Karpas-422 (cell line): ENCODE data around the gene SERTAD1. TPM values are rescaled to one million over a fixed set of nuclear protein-coding genes. Genes with fewer than 3 reads are reported as not detected.

Experiments
- DNase-seq: peaks from one replicate; pipeline ENCODE4 v3.0.0-alpha.2; 2015
- H2AFZ ChIP-seq: fragments of 200-600 bp; sonication (generic); 2 replicates; pipeline ENCODE4 v1.6.1; 2014; ENCODE audit warnings: antibody characterized with exemption, low read length, mixed read lengths
- H3K27ac ChIP-seq: fragments of 200-600 bp; sonication (generic); 2 replicates; pipeline ENCODE4 v1.5.1; 2014; ENCODE audit warnings: mild to moderate bottlenecking, low read length, moderate library complexity
- H3K27me3 ChIP-seq: fragments of 200-600 bp; sonication (generic); 2 replicates; pipeline ENCODE4 v1.6.1; 2014; ENCODE audit warnings: low read length, mixed read lengths
- H3K36me3 ChIP-seq: fragments of 200-600 bp; sonication (generic); 2 replicates; pipeline ENCODE4 v1.6.1; 2014; ENCODE audit warnings: low read length, mixed read lengths; ENCODE audit not compliant: insufficient read depth
- H3K4me1 ChIP-seq: fragments of 200-600 bp; sonication (generic); 2 replicates; pipeline ENCODE4 v1.6.1; 2014; ENCODE audit warnings: mild to moderate bottlenecking, low read length, mixed read lengths
- H3K4me2 ChIP-seq: fragments of 200-600 bp; sonication (generic); 2 replicates; pipeline ENCODE4 v1.6.1; 2014; ENCODE audit warnings: low read length, low read depth, mild to moderate bottlenecking; ENCODE audit not compliant: poor library complexity, severe bottlenecking
- H3K4me3 ChIP-seq: fragments of 200-600 bp; sonication (generic); 2 replicates; pipeline ENCODE4 v1.5.1; 2014; ENCODE audit warnings: mild to moderate bottlenecking, antibody characterized with exemption, low read length, mixed read lengths
- H3K79me2 ChIP-seq: fragments of 200-600 bp; sonication (generic); 2 replicates; pipeline ENCODE4 v1.6.1; 2014; ENCODE audit warnings: mild to moderate bottlenecking, low read length, mixed read lengths
- H3K9ac ChIP-seq: fragments of 200-600 bp; sonication (generic); 2 replicates; pipeline ENCODE4 v1.6.0; 2014; ENCODE audit warnings: low read length
- H3K9me2 ChIP-seq: fragments of 200-600 bp; sonication (generic), shearing (Covaris generic); replicated peaks from 2 replicates; pipeline ENCODE4 v1.6.0; 2014; ENCODE audit warnings: mild to moderate bottlenecking, low read length, moderate library complexity; ENCODE audit not compliant: insufficient read depth
- H3K9me3 ChIP-seq: fragments of 300-700, 200-600 bp; sonication (generic); 2 replicates; pipeline ENCODE4 v1.6.1; 2014; ENCODE audit warnings: low read length, mixed read lengths
- H4K20me1 ChIP-seq: fragments of 200-600 bp; sonication (generic); 2 replicates; pipeline ENCODE4 v1.6.1; 2014; ENCODE audit warnings: mild to moderate bottlenecking, antibody characterized with exemption, low read length, low read depth; ENCODE audit not compliant: insufficient read depth
- total RNA-seq: library from RNA; depleted of rRNA; stranded (reverse); fragments of >200 nt; shearing (Covaris generic); gene quantifications from 2 replicates; pipeline ENCODE4 v1.2.3, GENCODE V29; 2014; ENCODE audit warnings: low replicate concordance; rRNA removed

SERTAD1 gene, protein sequence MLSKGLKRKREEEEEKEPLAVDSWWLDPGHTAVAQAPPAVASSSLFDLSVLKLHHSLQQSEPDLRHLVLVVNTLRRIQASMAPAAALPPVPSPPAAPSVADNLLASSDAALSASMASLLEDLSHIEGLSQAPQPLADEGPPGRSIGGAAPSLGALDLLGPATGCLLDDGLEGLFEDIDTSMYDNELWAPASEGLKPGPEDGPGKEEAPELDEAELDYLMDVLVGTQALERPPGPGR
- 4.8 and 8.4 TPM in 2 replicates for total RNA-seq

DNA sequence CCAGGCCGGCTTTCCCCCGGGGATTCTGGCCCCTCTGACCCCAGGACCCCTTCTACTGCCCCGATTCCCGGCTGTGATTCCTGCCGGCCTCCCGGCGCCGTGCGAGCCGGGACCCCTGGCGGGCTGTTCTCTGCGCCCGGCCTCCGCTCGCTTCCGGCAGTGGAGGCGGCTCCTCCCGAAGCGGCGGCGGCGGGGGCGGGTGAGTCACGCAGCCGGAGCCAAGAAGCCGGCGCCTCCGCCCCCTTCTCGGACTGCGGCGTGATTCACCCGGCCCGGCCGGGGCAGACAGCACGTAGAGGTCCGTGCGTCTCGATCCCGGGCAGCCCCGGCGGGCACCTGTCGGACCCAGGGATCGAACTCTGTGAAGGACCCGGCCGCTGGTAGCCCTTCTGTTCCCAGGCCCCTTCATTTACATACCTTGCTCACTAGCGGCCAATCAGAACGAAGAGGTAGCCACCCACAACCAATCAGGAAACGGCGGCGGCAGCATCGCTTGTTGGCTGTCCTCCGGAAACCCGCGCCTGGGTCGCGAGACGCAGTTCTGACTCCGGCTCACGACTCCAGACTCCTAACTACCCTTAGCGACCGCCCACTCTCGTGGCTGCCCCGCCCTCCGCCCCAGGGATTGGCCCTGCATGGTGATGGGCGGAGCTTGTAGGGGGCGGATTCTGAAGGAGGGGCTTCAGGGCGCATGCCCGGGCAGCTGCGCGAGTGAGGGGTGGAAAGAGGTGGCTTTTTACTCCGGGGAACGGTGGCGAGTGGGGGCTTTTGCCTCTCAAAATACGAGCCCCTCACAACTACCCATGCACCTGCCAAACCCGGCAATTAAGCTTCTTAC, at the start of gene SERTAD1:
Gene SERTAD1 (minus strand): TSS at position 543 of the 838 bp plus-strand sequence. CDS start 2,446 bp downstream, outside the sequence.
- Histone ChIP-seq H3K9me3 (no peaks in the 10 kb centered on the region), H3K9ac (peak within 1 kb of the TSS; percentile 84), H3K4me3 (peak within 1 kb of the TSS; percentile 77), H3K79me2 (peaks cover 11% of the 10 kb centered on the region), H3K4me1 (peaks cover 20% of the 10 kb centered on the region), H3K36me3 (no peaks in the 10 kb centered on the region), H4K20me1 (no peaks in the 10 kb centered on the region), H2AFZ (peak within 1 kb of the TSS; percentile 22; the same call in 1 of the 2 replicates), H3K27me3 (no peaks in the 10 kb centered on the region), H3K9me2 (no peaks in the 10 kb centered on the region), H3K4me2 (peak within 1 kb of the TSS; percentile 85), H3K27ac (peak within 1 kb of the TSS; percentile 68)
- peak; percentile 100 for DNase-seq

DNA sequence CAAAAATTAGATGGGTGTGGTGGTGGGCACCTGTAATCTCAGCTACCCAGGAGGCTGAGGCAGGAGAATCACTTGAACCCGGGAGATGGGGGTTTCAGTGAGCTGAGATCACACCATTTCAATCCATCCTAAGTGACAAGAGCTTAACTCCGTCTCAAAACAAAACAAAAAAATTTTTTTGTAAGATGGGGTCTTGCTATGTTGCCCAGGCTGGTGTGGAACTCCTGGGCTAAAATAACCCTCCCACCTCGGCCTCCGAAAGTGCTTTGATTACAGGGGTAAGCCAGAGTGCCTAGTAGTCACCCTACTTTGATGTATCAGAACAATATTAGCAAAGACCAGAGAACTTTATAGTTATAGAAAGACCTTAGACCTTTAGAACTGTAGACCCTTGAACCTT, 48.9 kb upstream of the SERTAD1 start:
- Histone ChIP-seq H3K9me3 (no peaks in the 10 kb centered on the region), H3K4me1 (no peaks in the 10 kb centered on the region), H3K27me3 (no peaks in the 10 kb centered on the region), H3K4me2 (no peak overlapping the region), H3K4me3 (no peak overlapping the region), H3K9ac (no peak overlapping the region), H3K79me2 (no peaks in the 10 kb centered on the region), H3K27ac (no peak overlapping the region), H4K20me1 (no peaks in the 10 kb centered on the region), H3K9me2 (no peaks in the 10 kb centered on the region), H2AFZ (no peak overlapping the region), H3K36me3 (no peaks in the 10 kb centered on the region)
- no peak for DNase-seq

DNA sequence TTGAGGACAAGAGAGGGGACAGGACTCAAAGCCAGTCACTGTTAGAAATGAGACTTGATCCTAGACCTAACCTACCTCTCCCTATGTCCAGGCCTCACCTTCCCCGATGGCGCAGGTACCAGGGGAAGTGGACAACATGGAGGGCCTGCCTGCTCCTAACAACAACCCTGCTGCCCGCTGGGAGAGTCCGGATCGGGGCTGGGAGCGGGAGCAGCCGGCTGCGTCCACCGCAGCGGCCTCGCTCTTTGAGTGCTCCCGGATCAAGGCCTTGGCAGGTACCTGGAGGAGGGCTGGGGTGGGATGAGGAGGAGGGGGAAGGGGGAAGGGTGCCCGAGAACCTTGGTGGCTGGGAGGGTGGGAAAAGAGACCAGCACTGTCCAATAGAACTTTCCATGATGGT, 46.7 kb upstream of the SERTAD1 start:
- no peaks in the 10 kb centered on the region for H3K27me3 ChIP-seq
- no peaks in the 10 kb centered on the region for H3K9me2 ChIP-seq
- no peak for DNase-seq
- no peaks in the 10 kb centered on the region for H3K9me3 ChIP-seq
- no peaks in the 10 kb centered on the region for H3K36me3 ChIP-seq
- H3K9ac ChIP-seq: no peak overlapping the region
- no peak overlapping the region for H3K27ac ChIP-seq
- no peaks in the 10 kb centered on the region for H3K79me2 ChIP-seq
- H3K4me1 ChIP-seq: no peaks in the 10 kb centered on the region
- no peak overlapping the region for H3K4me2 ChIP-seq
- no peak overlapping the region for H2AFZ ChIP-seq
- no peak overlapping the region for H3K4me3 ChIP-seq
- H4K20me1 ChIP-seq: no peaks in the 10 kb centered on the region

DNA sequence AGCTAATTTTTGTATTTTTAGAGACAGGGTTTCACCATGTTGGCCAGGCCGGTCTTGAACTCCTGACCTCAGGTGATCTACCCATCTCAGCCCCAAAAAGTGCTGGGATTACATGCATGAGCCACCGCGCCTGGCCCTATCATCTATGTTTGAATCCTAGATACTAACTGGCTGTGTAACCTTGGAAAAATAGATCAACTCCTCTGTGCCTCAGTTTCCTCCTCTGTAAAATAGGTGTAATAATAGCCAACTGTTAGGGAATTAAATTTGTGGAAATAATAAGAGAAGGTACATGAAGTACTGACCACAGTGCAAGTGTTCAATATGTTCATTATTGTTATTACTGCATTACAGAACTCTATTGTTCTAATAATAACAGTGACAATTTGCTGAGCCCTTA, 45.3 kb upstream of the SERTAD1 start:
- H3K79me2 ChIP-seq: no peaks in the 10 kb centered on the region
- no peak overlapping the region for H2AFZ ChIP-seq
- no peaks in the 10 kb centered on the region for H3K36me3 ChIP-seq
- no peak for DNase-seq
- H3K4me3 ChIP-seq: no peak overlapping the region
- H3K9ac ChIP-seq: no peak overlapping the region
- H3K27ac ChIP-seq: no peak overlapping the region
- H4K20me1 ChIP-seq: no peaks in the 10 kb centered on the region
- no peaks in the 10 kb centered on the region for H3K27me3 ChIP-seq
- no peaks in the 10 kb centered on the region for H3K9me2 ChIP-seq
- no peaks in the 10 kb centered on the region for H3K9me3 ChIP-seq
- peaks cover 4% of the 10 kb centered on the region for H3K4me1 ChIP-seq
- no peak overlapping the region for H3K4me2 ChIP-seq

DNA sequence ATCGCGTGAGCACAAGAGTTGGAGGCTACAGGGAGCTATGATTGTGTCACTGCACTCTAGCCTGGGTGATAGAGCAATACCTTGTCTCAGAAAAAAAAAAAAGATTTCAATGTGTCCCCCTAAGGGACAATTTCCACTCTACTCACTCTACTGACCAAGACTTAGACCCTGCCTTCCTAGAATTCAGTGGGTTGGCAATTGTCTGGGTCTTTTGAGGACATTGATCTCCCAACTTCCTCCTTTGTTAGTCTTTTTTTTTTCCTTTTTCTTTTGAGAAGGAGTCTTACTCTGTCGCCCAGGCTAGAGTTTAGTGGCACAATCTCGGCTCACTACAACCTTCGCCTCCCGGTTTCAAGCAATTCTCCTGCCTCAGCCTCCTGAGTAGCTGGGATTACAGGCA, 43.2 kb upstream of the SERTAD1 start:
- Histone ChIP-seq H3K9ac (no peak overlapping the region), H3K27ac (no peak overlapping the region), H3K4me2 (no peak overlapping the region), H3K4me3 (no peak overlapping the region), H3K4me1 (peaks cover 12% of the 10 kb centered on the region), H3K36me3 (no peaks in the 10 kb centered on the region), H3K9me3 (no peaks in the 10 kb centered on the region), H3K9me2 (no peaks in the 10 kb centered on the region), H2AFZ (no peak overlapping the region), H3K27me3 (no peaks in the 10 kb centered on the region), H4K20me1 (no peaks in the 10 kb centered on the region), H3K79me2 (no peaks in the 10 kb centered on the region)
- no peak for DNase-seq

DNA sequence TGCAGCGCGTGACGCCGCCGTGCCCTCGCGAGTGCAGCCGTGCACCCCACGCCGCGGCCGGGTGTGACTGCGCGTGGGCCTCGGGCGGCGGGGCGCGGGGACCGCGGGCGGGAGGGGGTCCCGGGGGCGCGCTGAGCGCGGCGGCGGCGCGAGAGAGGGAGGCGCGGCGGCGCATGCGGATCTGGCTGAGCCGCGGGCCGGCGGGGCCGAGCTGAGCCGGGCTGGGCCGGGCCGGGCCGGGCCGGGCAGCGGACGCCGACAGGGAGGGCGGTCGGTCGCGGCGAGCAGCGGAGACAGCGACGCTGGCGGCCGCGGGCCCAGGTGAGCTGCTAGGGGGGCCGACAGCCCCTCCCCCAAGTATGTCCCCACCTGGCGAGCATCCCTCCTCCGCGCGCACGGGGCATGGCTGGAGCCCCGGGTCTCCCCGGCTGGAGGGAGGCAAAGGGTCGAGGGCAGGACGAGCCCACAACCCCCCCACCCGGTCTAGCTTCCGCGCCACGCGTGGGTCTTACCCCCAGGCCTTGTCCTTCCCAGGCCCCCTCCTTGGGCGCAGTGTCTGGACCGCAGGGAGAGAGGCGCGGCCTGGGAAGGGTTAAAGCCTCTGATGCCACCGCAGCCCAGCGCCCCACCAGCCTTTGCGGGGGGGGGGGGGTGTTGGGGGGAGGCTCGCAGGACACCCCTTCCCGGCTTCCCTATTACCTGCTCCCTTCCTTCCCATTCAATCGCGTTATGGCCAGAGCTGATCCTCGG, 41.4 kb upstream of the SERTAD1 start, which contains the start of gene SPTBN4:
Gene SPTBN4 (plus strand): TSS at position 17 of the 750 bp plus-strand sequence. CDS start 5,621 bp downstream, outside the sequence.
- H3K4me2 ChIP-seq: peak within 1 kb of the TSS; percentile 58
- no peaks in the 10 kb centered on the region for H3K36me3 ChIP-seq
- no peaks in the 10 kb centered on the region for H3K79me2 ChIP-seq
- no peaks in the 10 kb centered on the region for H3K27me3 ChIP-seq
- H3K4me3 ChIP-seq: peak within 1 kb of the TSS; percentile 48; the same call in 1 of the 2 replicates
- peak within 1 kb of the TSS; percentile 38 for H3K9ac ChIP-seq
- H4K20me1 ChIP-seq: no peaks in the 10 kb centered on the region
- peaks cover 12% of the 10 kb centered on the region for H3K4me1 ChIP-seq
- no peak within 1 kb of the TSS; the same call in 1 of the 2 replicates for H2AFZ ChIP-seq
- no peaks in the 10 kb centered on the region for H3K9me2 ChIP-seq
- no peak for DNase-seq
- no peaks in the 10 kb centered on the region for H3K9me3 ChIP-seq
- H3K27ac ChIP-seq: no peak within 1 kb of the TSS

DNA sequence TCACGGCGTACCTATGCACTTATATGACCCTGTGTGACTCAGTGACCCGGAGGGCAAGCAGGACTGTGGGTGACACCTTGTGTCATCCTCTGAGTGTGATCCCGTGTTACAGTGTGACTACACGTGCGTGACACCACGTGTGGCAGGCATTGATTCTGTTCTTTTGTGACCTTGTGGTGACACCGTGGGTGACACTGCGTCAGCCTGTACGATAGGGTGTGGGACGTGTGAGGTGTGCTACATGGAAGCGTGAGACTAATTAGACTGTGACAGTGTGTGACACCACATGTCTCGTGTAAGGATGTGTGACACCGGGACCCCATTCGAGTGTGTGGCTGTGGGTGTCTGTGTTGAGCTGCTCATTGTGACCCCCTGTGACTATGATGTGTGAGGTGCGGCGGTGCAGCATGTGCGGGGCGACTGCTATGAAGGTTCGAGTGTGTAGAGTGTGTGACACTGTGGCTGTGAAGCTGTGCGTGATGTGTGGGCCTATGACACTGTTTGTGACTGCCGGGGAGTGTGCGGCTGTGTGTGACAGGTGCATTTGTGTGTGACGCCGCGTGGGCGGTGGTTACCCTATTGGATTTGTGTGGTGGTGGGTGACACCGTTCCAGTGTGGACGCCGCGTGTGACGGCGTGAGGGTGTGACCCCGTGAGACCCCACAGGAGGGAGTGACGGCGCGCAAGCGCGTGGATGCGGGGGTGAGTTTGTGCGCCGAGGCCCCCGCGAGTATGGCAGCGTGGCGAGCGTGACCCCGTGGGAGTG, 40.6 kb upstream of the SERTAD1 start:
- Histone ChIP-seq H3K4me3 (peak overlapping the region; percentile 48; the same call in 1 of the 2 replicates), H3K9ac (peak overlapping the region; percentile 38), H2AFZ (no peak overlapping the region; the same call in 1 of the 2 replicates), H3K27me3 (no peaks in the 10 kb centered on the region), H3K27ac (no peak overlapping the region), H3K36me3 (no peaks in the 10 kb centered on the region), H3K9me3 (no peaks in the 10 kb centered on the region), H3K4me1 (peaks cover 12% of the 10 kb centered on the region), H3K4me2 (peak overlapping the region; percentile 58), H4K20me1 (no peaks in the 10 kb centered on the region), H3K79me2 (no peaks in the 10 kb centered on the region), H3K9me2 (no peaks in the 10 kb centered on the region)
- no peak for DNase-seq
